Stomach smooth muscle (tissue), 2 donors: Measurements from ENCODE around the gene CLASP2.
"Not testable (repeated sequence)": the region's sequence is repeated elsewhere in the genome, so short reads cannot be mapped to it uniquely, and the experiment has no call there.

Source experiments
- H3K27ac ChIP-seq: one replicate; pipeline ENCODE4 v1.7.0; 2013; ENCODE audit warnings: mild to moderate bottlenecking, low read length, inconsistent platforms
- H3K27me3 ChIP-seq, 2 donors: one replicate each; pipeline ENCODE4 v1.7.0; 2013; ENCODE audit warnings: low read length in 2 of 2; ENCODE audit not compliant: insufficient read depth in 2 of 2, control insufficient read depth in 1 of 2
- H3K36me3 ChIP-seq, 2 donors: one replicate each; pipeline ENCODE4 v1.7.0; 2013; ENCODE audit warnings: low read length in 2 of 2; ENCODE audit not compliant: control insufficient read depth in 2 of 2, insufficient read depth in 2 of 2
- H3K4me1 ChIP-seq: one replicate; pipeline ENCODE4 v1.7.0; 2013; ENCODE audit warnings: low read length; ENCODE audit not compliant: control insufficient read depth, insufficient read depth
- H3K4me3 ChIP-seq, 2 donors: one replicate each; pipeline ENCODE4 v1.7.0; 2013; ENCODE audit warnings: low read length in 2 of 2
- H3K9ac ChIP-seq, 2 donors: one replicate each; pipeline ENCODE4 v1.7.0; 2013; ENCODE audit warnings: low read length in 2 of 2, mild to moderate bottlenecking in 1 of 2
- H3K9me3 ChIP-seq, 2 donors: one replicate each; pipeline ENCODE4 v1.7.0; 2013; ENCODE audit warnings: low read length in 2 of 2; ENCODE audit not compliant: control insufficient read depth in 2 of 2
- donor health status: healthy.
- donor health status: Pancreatic carcinoma.

CLASP2 gene

GRCh38 chr3:33717866-33718594 lies at the start of gene CLASP2:
TSS of gene CLASP2 (minus strand) at chr3:33718254. CDS start at chr3:33718002, 252 bp downstream.
- peak within 1 kb of the TSS; percentile 77 to 86 for H3K9ac ChIP-seq
- no peaks in the 10 kb centered on the region for H3K27me3 ChIP-seq
- H3K27ac ChIP-seq: peak within 1 kb of the TSS; percentile 85
- H3K36me3 ChIP-seq: no peaks in the 10 kb centered on the region
- H3K4me3 ChIP-seq: peak within 1 kb of the TSS; percentile 85 to 86
- H3K9me3 ChIP-seq: no peaks in the 10 kb centered on the region
- no peaks in the 10 kb centered on the region for H3K4me1 ChIP-seq

DNA sequence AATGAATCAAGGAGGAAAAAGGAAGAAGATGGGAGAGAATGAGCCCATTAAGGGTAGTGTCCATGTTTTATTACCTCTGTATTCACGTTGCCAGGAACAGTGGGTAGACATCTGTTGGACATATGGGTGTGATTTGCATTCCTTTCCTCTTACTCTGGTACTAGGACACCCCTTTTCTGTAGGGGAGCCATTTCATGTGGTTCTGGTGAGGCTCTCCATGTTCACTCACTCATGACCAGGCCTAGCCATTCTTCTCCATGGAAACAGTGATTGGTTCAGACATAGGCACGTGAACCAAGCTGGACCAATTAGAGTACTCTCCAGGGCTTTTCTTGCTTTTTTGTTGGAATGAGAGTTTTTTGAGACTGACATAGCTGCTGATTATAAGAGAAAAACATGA lies 40.8 kb upstream of the CLASP2 start:
- no peak overlapping the region for H3K4me3 ChIP-seq
- H3K27ac ChIP-seq: no peak overlapping the region
- no peaks in the 10 kb centered on the region for H3K4me1 ChIP-seq
- H3K9me3 ChIP-seq: peaks cover 0 to 3% of the 10 kb centered on the region in 2 donors
- H3K27me3 ChIP-seq: no peaks in the 10 kb centered on the region
- no peaks in the 10 kb centered on the region for H3K36me3 ChIP-seq
- no peak overlapping the region for H3K9ac ChIP-seq

- no peak overlapping the region for H3K4me3 ChIP-seq
- H3K27ac ChIP-seq: no peak overlapping the region
- H3K9ac ChIP-seq: no peak overlapping the region
- no peaks in the 10 kb centered on the region for H3K36me3 ChIP-seq
- H3K9me3 ChIP-seq: peaks cover 0 to 3% of the 10 kb centered on the region in 2 donors
- H3K4me1 ChIP-seq: no peaks in the 10 kb centered on the region
- no peaks in the 10 kb centered on the region for H3K27me3 ChIP-seq
Observed at GRCh38 chr3:33758281-33758680, 40.2 kb upstream of the CLASP2 start.

DNA sequence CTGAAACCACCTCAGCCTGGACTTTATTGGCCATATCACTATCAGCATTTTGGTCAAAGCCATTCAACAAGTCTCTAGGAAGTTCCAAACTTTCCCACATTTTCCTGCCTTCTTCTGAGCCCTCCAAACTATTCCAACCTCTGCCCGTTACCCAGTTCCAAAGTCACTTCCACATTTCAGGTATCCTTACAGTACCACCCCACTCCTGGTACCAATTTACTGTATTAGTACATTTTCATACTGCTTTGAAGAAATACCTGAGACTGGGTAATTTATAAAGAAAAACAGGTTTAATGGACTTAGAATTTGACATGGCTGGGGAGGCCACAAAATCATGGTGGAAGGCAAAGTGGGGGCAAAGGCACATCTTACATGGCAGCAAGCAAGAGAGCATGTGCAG lies 36.3 kb upstream of the CLASP2 start:
- H3K9ac ChIP-seq, H3K27ac ChIP-seq, H3K27me3 ChIP-seq, H3K9me3 ChIP-seq, H3K4me3 ChIP-seq, H3K4me1 ChIP-seq, H3K36me3 ChIP-seq: not testable (repeated sequence)

- Histone ChIP-seq H3K27me3 (no peaks in the 10 kb centered on the region), H3K36me3 (no peaks in the 10 kb centered on the region), H3K4me1 (no peaks in the 10 kb centered on the region), H3K4me3 (no peak overlapping the region), H3K9me3 (peaks cover 0 to 3% of the 10 kb centered on the region in 2 donors), H3K27ac (no peak overlapping the region), H3K9ac (no peak overlapping the region)
Observed at GRCh38 chr3:33751336-33751735, 33.3 kb upstream of the CLASP2 start.

DNA sequence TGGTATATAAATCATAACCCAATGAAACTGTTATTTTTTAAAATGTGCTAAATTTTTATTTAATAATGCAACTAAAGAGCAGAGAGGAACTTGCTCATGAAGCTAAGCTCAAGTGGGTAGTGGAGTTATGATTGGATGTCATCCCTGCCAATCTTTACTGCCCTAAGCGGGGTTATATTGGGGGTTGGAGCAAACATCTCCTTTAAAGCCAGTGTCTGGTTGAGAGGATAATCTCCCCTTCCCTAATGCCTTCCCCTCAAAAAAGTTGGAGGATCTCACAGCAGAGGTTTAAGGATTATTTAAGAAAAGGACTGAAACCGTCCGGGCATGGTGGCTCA lies 32.1 kb upstream of the CLASP2 start:
- Histone ChIP-seq H3K27ac (no peak overlapping the region), H3K4me1 (no peaks in the 10 kb centered on the region), H3K9ac (no peak overlapping the region), H3K36me3 (no peaks in the 10 kb centered on the region), H3K9me3 (peaks cover 0 to 3% of the 10 kb centered on the region in 2 donors), H3K27me3 (no peaks in the 10 kb centered on the region), H3K4me3 (no peak overlapping the region)

- Histone ChIP-seq H3K4me3 (no peak overlapping the region), H3K36me3 (no peaks in the 10 kb centered on the region), H3K27ac (no peak overlapping the region), H3K9ac (no peak overlapping the region), H3K27me3 (no peaks in the 10 kb centered on the region), H3K4me1 (no peaks in the 10 kb centered on the region), H3K9me3 (peaks cover 0 to 2% of the 10 kb centered on the region in 2 donors)
Observed at GRCh38 chr3:33749546-33750210, 31.6 kb upstream of the CLASP2 start.

DNA sequence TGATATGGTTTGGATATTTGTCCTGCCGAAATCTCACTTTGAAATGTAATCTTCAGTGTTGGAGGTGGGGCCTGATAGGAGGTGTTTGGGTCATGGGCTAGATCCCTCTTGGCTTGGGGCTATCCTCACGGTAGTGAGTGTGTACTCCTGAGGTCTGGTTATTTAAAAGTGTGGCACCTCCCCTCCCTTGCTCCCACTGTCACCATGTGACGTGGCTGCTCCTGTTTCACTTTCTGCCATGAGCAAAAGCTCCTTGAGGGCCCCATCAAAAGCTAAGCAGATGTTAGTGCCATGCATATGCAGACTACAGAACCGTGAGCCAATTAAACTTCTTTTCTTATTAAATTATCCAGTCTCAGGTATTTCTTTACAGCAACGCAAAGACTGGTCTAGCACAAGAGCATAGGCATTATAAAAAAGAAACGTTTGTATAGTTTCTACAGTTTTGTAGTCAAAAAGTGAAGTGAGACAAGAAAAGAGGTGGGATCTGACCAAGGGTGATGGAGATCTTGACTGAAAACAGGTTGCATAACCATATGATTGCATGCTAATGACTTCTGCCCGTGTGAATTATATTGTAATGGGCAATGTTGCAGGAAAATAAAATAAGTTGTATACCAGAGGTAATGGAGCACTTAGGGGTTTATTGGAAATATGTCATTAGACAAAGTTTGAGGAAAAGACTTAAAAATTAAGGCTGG lies 28.5 kb upstream of the CLASP2 start:
- H3K4me3 ChIP-seq: no peak overlapping the region
- H3K27me3 ChIP-seq: no peaks in the 10 kb centered on the region
- no peak overlapping the region for H3K27ac ChIP-seq

GRCh38 chr3:33737146-33737545 lies 19.1 kb upstream of the CLASP2 start:
- Histone ChIP-seq H3K27ac (no peak overlapping the region), H3K9ac (no peak overlapping the region), H3K9me3 (no peaks in the 10 kb centered on the region), H3K36me3 (no peaks in the 10 kb centered on the region), H3K4me3 (no peak overlapping the region), H3K4me1 (no peaks in the 10 kb centered on the region), H3K27me3 (no peaks in the 10 kb centered on the region)

More for the DNA sequence above, 28.5 kb upstream of the CLASP2 start:
- Histone ChIP-seq H3K36me3 (no peaks in the 10 kb centered on the region), H3K9ac (no peak overlapping the region), H3K4me1 (no peaks in the 10 kb centered on the region), H3K9me3 (no peaks in the 10 kb centered on the region)

DNA sequence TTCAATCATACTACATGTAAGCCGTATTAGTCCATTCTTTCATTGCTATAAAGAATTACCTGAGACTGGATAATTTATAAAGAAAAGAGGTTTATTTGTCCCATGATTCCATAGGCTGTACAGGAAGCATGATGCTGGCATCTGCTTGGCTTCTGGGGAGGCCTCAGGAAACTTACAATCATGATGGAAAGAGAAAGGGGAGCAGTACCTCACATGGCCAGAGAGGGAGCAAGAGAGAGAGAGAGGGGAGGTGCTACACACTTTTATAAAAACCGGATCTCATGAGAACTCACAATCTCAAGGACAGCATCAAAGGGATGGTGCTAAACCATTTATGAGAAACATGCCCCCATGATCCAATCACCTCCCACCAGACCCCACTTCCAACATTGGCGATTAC lies 14.3 kb upstream of the CLASP2 start:
- H3K4me1 ChIP-seq: no peaks in the 10 kb centered on the region
- H3K27ac ChIP-seq: no peak overlapping the region
- H3K9ac ChIP-seq: no peak overlapping the region

DNA sequence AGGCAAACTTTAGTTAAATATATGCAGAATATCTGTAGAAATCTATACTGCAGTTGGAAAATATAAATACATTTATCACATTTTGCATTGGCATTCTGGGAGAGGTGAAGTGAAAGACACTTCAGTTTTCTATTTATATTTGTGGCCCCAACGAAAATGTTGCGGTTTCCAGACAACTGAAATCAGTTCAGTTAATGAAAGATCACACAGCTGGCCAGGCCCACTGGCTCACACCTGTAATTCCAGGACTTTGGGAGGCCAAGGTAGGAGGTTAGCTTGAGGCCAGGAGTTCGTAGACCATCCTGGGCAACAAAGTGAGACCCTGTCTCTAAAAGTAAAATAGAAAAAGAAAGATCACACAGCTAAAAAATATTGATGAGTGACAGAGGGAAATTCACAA lies 11.9 kb upstream of the CLASP2 start:
- Histone ChIP-seq H3K4me3 (no peak overlapping the region), H3K27me3 (no peaks in the 10 kb centered on the region), H3K4me1 (no peaks in the 10 kb centered on the region), H3K9ac (no peak overlapping the region), H3K9me3 (no peaks in the 10 kb centered on the region), H3K36me3 (no peaks in the 10 kb centered on the region), H3K27ac (no peak overlapping the region)

More for the DNA sequence above, 14.3 kb upstream of the CLASP2 start:
- H3K27me3 ChIP-seq: no peaks in the 10 kb centered on the region
- H3K36me3 ChIP-seq: no peaks in the 10 kb centered on the region
- H3K9me3 ChIP-seq: no peaks in the 10 kb centered on the region
- no peak overlapping the region for H3K4me3 ChIP-seq
